AG09319 (cell line): ENCODE measurements around the gene ATAD3C.
"Not testable (repeated sequence)": the region's sequence is repeated elsewhere in the genome, so short reads cannot be mapped to it uniquely, and the experiment has no call there.

ENCODE experiments used
- DNase-seq: peaks from one replicate; pipeline ENCODE4 v3.0.0-alpha.2; 2010; ENCODE audit warnings: low read depth; ENCODE audit errors: extremely low read depth
- TF ChIP-seq, protein P1 (sequence below): IDR thresholded peaks from 2 replicates; pipeline ENCODE4 v1.5.1; 2011; ENCODE audit warnings: low read depth, mild to moderate bottlenecking, inconsistent platforms, low read length, moderate library complexity

The ATAD3C gene

DNA sequence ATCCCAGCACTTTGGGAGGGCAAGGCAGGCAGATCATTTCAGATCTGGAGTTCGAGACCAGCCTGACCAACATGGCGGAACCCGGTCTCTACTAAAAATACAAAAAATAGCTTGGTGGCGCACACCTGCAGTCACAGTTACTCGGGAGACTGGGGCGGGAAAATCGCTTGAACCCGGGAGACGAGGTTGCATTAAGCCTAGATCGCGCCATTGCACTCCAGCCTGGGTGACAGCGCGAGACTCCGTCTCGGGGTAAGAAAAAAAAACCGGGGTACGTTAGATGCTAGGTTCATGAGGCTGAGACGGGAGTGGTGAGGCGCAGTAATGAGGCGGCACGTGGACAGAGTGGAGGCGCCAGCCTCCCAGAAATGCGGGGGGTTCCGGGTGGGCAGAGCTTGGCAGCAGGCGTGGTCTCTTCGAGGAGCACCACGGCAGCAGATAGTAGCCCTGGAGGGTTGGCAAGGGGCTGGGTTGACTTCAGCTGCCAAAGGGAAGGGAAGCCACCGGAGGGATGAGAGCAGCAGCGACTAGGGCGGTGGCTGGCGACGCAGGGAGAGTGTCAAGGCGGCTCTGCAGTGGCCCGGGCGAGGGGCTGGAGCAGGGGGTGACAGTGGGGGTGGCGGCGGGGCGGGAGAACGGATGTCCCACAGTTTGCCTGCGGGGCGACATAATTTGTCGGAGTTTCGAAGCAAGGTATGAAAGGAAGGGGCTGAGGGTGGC is 43.2 kb upstream of the ATAD3C start:
- TF ChIP-seq, protein P1, sequence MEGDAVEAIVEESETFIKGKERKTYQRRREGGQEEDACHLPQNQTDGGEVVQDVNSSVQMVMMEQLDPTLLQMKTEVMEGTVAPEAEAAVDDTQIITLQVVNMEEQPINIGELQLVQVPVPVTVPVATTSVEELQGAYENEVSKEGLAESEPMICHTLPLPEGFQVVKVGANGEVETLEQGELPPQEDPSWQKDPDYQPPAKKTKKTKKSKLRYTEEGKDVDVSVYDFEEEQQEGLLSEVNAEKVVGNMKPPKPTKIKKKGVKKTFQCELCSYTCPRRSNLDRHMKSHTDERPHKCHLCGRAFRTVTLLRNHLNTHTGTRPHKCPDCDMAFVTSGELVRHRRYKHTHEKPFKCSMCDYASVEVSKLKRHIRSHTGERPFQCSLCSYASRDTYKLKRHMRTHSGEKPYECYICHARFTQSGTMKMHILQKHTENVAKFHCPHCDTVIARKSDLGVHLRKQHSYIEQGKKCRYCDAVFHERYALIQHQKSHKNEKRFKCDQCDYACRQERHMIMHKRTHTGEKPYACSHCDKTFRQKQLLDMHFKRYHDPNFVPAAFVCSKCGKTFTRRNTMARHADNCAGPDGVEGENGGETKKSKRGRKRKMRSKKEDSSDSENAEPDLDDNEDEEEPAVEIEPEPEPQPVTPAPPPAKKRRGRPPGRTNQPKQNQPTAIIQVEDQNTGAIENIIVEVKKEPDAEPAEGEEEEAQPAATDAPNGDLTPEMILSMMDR, result no peak
- DNase-seq, result no peak

DNA sequence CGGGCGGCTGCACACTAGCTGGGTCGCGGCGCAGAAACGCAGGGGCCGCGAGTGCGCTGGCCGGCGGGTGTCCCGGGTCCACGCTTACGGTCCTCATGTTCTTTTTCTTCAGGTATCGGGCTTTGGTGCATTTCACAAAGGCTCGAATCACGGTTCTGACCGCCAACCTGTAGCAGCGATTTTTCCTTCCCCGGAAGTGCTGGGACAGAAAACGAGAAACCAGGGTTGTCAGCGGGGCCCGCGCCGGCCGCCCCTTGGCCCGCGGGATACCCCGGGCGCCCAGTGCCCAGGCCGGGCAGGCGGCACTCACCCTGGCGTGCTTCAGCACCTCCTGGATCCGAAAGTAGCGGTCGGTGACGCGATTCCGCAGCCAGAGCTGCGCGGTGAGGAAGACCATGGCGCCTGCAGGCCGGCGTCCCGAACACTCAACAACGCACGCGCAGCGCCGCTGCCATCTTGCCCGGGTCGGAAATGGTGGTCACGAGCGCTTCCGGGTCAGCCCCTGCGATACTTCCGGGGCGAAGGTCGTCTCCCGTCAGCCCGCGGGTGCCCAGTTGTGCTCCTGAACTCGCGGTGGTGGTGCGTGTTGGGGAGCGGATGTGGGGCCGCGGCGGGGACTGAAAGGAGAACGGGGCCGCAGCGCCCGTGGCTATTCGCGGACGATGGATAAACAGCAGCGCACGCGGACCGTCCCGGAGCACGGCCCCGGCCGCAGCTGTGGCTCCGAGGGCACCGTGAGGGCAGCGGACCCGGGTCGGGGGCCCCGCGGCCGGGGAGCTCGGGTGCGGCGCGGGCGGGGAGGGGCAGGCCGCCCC is 42.5 kb upstream of the ATAD3C start, which contains the start of gene MRPL20:
Gene MRPL20, minus strand, starts transcription at position 473 of the 815 bp plus-strand sequence. Its CDS starts 76 bp downstream, at position 397.
- peak; percentile 58 for DNase-seq
- TF ChIP-seq, protein P1, result no peak

DNA sequence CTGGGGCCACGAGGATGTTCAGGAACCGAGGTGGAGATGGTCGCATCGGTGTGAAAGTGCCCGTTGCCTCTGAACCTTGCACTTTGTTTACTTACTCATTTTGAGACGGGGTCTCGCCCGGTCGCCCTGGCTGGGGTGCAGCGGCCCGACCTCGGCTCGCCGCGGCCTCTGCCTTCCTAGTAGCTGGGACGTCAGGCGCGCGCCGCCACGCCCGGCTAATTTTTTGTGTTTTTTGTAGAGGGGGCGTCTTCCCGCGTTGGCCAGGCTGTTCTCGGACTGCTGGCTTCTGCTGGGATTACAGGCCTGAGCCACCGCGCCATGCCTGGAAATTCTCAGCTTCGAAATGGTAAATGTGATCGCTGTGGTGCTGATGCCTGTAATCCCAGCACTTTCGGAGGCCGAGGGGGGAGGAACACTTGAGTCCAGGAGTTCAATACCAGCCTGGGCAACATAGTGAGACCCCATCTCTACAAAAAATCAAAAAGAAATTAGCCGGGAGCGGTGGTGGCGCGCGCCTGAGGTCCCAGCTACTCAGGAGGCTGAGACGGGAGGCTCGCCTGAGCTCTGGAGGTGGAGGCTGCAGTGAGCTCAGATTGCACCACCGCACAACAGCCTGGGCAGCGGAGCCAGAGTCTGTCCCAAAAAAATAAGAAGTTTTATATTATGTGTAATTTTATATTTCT is 41.7 kb upstream of the ATAD3C start:
- TF ChIP-seq, protein P1, result no peak
- no peak for DNase-seq

- not testable (repeated sequence) for DNase-seq
Measured at GRCh38 chr1:1410238-1410637, 39.3 kb upstream of the ATAD3C start.

DNA sequence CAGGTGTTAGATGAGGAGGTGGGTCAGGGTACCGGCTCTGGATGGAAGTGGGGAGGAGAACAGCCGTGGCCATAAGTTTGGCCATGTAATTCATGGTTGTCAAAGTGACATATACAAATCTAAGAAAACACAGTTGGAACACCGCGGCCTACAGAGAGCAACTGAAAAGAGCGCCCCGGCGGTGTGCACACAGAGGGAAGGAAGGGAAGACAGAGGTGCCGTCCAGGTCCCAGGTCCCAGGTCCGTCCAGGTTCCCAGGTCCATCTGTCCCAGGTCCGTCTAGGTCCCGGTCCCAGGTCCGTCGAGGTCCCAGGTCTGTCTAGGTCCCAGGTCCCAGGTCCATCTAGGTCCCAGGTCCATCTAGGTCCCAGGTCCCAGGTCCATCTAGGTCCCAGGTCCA is 37.9 kb upstream of the ATAD3C start:
- TF ChIP-seq, protein P1, result no peak
- no peak for DNase-seq

DNA sequence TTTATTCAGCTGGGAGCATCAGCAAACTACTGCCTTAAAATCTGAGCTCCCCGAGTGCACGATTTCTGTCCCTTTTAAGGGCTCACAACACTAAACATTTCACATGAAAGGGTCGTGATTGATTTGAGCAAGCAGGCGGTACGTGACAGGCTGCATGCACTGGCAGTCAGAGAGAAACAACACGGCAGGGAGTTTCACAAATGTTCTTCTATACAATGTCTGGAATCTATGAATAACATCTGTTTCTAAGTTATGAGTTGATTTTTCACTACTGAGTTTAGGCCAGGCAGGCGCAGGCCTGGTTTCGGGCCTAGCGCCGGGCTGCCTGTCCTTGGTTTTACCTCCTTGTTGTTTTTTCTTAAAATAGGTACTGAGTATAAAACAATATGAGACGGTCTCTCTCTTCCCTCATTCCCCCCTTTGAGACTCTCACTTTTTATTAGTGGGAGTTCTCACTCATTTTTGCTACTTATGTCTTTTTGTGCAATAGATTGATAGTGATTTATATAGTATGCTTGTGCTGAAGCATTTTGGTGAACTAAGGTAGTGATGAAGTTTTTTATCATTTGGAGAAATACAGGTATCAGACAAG is 37.1 kb upstream of the ATAD3C start:
- DNase-seq, result not testable (repeated sequence)

- TF ChIP-seq, protein P1, result no peak
- DNase-seq, result no peak
Measured at GRCh38 chr1:1415751-1416150, 33.7 kb upstream of the ATAD3C start.

DNA sequence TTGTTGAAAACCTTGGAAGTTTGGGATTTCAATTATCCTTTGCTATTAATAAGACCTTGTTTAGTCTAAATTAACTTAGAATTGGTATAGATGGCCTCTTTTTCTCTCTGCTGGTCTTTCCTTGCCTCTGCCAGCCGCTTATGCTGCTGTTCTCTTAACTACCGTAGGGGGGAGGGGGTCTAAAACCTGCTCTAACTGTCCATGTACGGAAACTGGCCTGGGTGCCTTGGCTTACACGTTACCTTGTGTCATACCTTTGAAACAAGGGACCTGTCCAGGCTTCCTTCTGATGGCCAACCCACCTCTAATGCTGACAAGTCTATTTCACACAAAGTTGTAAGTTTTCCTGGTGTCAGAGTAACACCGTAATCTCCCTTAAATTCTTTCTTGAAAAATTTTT is 32.1 kb upstream of the ATAD3C start:
- not testable (repeated sequence) for DNase-seq

- DNase-seq, result not testable (repeated sequence)
Measured at GRCh38 chr1:1417825-1418463, 31.5 kb upstream of the ATAD3C start.
